HEK293 (cell line): Measurements from ENCODE around the gene FOXO3.

Source experiments
- CTCF ChIA-PET: fragments of 350-600 bp; formaldehyde crosslinking; extraction: SDS; loops from one replicate; lab custom pipeline; 2021; ENCODE audit warnings: antibody characterized with exemption; lab: Yijun Ruan, JAX
- POLR2A ChIA-PET: fragments of 300-600 bp; formaldehyde crosslinking; extraction: SDS; loops from one replicate; lab custom pipeline; 2020; ENCODE audit warnings: antibody characterized with exemption, inconsistent platforms; lab: Yijun Ruan, JAX
- H3K27ac ChIP-seq: fragments of 200-500 bp; sonication (Bioruptor generic); 2 replicates; pipeline ENCODE4 v1.5.1; 2014; ENCODE audit warnings: low read depth, low read length, control low read depth, inconsistent platforms; ENCODE audit errors: extremely low read depth
- H3K36me3 ChIP-seq, 2 experiments: fragments of 200-500 bp in 1 of 2; sonication (Bioruptor generic) in 1 of 2; 1 replicate in 1 of 2; 2 replicates in 1 of 2; pipeline ENCODE4 v1.5.1; 2014 to 2017; ENCODE audit warnings: inconsistent platforms in 2 of 2, low read length in 2 of 2; ENCODE audit not compliant: control insufficient read depth in 2 of 2, insufficient read depth in 1 of 2
- H3K4me1 ChIP-seq: fragments of 200-500 bp; sonication (Bioruptor generic); 2 replicates; pipeline ENCODE4 v1.5.1; 2014; ENCODE audit warnings: mild to moderate bottlenecking, low read length, inconsistent platforms; ENCODE audit not compliant: control insufficient read depth, insufficient read depth
- H3K4me3 ChIP-seq: 2 replicates; pipeline ENCODE4 v1.5.1; 2011; ENCODE audit warnings: low read depth, mild to moderate bottlenecking, control low read depth, low read length, moderate library complexity
- H3K9me3 ChIP-seq: fragments of 200-500 bp; sonication (Bioruptor generic); 2 replicates; pipeline ENCODE4 v1.5.1; 2014; ENCODE audit warnings: low read depth, low read length, inconsistent platforms; ENCODE audit not compliant: control insufficient read depth, insufficient read depth
- BCL11B ChIP-seq: fragments of 450-650 bp; formaldehyde crosslinking; IDR thresholded peaks from 2 replicates; pipeline ENCODE4 v1.5.1; 2016; ENCODE audit warnings: low read depth, missing biosample characterization, missing genetic modification characterization
- KLF1 ChIP-seq: fragments of 450-650 bp; formaldehyde crosslinking; IDR thresholded peaks from 2 replicates; pipeline ENCODE4 v1.5.1; 2016; ENCODE audit warnings: missing biosample characterization, missing genetic modification characterization
- KLF10 ChIP-seq: fragments of 450-650 bp; IDR thresholded peaks from 2 replicates; pipeline ENCODE4 v1.5.1; 2018; ENCODE audit warnings: missing biosample characterization, mild to moderate bottlenecking, missing genetic modification characterization
- KLF16 ChIP-seq: fragments of 450-650 bp; formaldehyde crosslinking; IDR thresholded peaks from 2 replicates; pipeline ENCODE4 v1.5.1; 2017; ENCODE audit warnings: missing biosample characterization, missing genetic modification characterization
- KLF17 ChIP-seq: fragments of 450-650 bp; formaldehyde crosslinking; IDR thresholded peaks from 2 replicates; pipeline ENCODE4 v1.5.1; 2016; ENCODE audit warnings: missing biosample characterization, missing genetic modification characterization
- KLF9 ChIP-seq: fragments of 450-650 bp; formaldehyde crosslinking; IDR thresholded peaks from 2 replicates; pipeline ENCODE4 v1.5.1; 2016; ENCODE audit warnings: missing biosample characterization, missing genetic modification characterization, low read depth
- MZF1 ChIP-seq: fragments of 450-650 bp; formaldehyde crosslinking; IDR thresholded peaks from 2 replicates; pipeline ENCODE4 v1.5.1; 2017; ENCODE audit warnings: missing biosample characterization, missing genetic modification characterization, borderline replicate concordance
- SP7 ChIP-seq: fragments of 450-650 bp; formaldehyde crosslinking; IDR thresholded peaks from 2 replicates; pipeline ENCODE4 v1.5.1; 2016; ENCODE audit warnings: missing biosample characterization, missing genetic modification characterization
- WT1 ChIP-seq: fragments of 450-650 bp; formaldehyde crosslinking; IDR thresholded peaks from 2 replicates; pipeline ENCODE4 v1.5.1; 2016; ENCODE audit warnings: missing biosample characterization, missing genetic modification characterization
- ZBTB6 ChIP-seq: fragments of 450-650 bp; formaldehyde crosslinking; IDR thresholded peaks from 2 replicates; pipeline ENCODE4 v1.5.1; 2017; ENCODE audit warnings: missing biosample characterization, missing genetic modification characterization
- ZNF140 ChIP-seq: fragments of 450-650 bp; formaldehyde crosslinking; IDR thresholded peaks from 2 replicates; pipeline ENCODE4 v1.5.1; 2016; ENCODE audit warnings: missing biosample characterization, missing genetic modification characterization
- ZNF19 ChIP-seq: fragments of 450-650 bp; formaldehyde crosslinking; IDR thresholded peaks from 2 replicates; pipeline ENCODE4; 2016; ENCODE audit warnings: missing biosample characterization, missing genetic modification characterization, low read depth
- ZNF202 ChIP-seq: fragments of 450-650 bp; formaldehyde crosslinking; IDR thresholded peaks from 2 replicates; pipeline ENCODE4 v1.5.1; 2016; ENCODE audit warnings: missing biosample characterization, missing genetic modification characterization, borderline replicate concordance
- ZNF341 ChIP-seq: fragments of 450-650 bp; formaldehyde crosslinking; IDR thresholded peaks from 2 replicates; pipeline ENCODE4; 2016; ENCODE audit warnings: low read depth, missing biosample characterization, missing genetic modification characterization
- ZNF366 ChIP-seq: fragments of 450-650 bp; formaldehyde crosslinking; conservative IDR thresholded peaks from 2 replicates; pipeline ENCODE4 v1.5.1; 2016; ENCODE audit warnings: missing biosample characterization, missing genetic modification characterization
- ZNF404 ChIP-seq: fragments of 450-650 bp; formaldehyde crosslinking; IDR thresholded peaks from 2 replicates; pipeline ENCODE4 v1.5.1; 2017; ENCODE audit warnings: missing biosample characterization, missing genetic modification characterization
- ZNF473 ChIP-seq: fragments of 450-650 bp; formaldehyde crosslinking; IDR thresholded peaks from 2 replicates; pipeline ENCODE4 v1.5.1; 2017; ENCODE audit warnings: missing biosample characterization, missing genetic modification characterization
- ZNF571 ChIP-seq: fragments of 450-650 bp; formaldehyde crosslinking; IDR thresholded peaks from 2 replicates; pipeline ENCODE4 v1.5.0; 2017; ENCODE audit warnings: missing biosample characterization, missing genetic modification characterization
- ZNF654 ChIP-seq: fragments of 450-650 bp; formaldehyde crosslinking; IDR thresholded peaks from 2 replicates; pipeline ENCODE4 v1.5.1; 2016; ENCODE audit warnings: low read depth, missing biosample characterization, missing genetic modification characterization
- ZNF670 ChIP-seq: fragments of 450-650 bp; formaldehyde crosslinking; IDR thresholded peaks from 2 replicates; pipeline ENCODE4 v1.5.1; 2016; ENCODE audit warnings: missing biosample characterization, missing genetic modification characterization, low read depth
- ZNF76 ChIP-seq: fragments of 450-650 bp; formaldehyde crosslinking; IDR thresholded peaks from 2 replicates; pipeline ENCODE4; 2016; ENCODE audit warnings: low read depth, missing biosample characterization, missing genetic modification characterization, borderline replicate concordance
- ZXDB ChIP-seq: fragments of 450-650 bp; formaldehyde crosslinking; IDR thresholded peaks from 2 replicates; pipeline ENCODE4 v1.5.1; 2016; ENCODE audit warnings: missing biosample characterization, missing genetic modification characterization
- TF ChIP-seq, protein P1 (sequence below): fragments of 450-650 bp; formaldehyde crosslinking; IDR thresholded peaks from 2 replicates; pipeline ENCODE4 v1.5.1; 2016; ENCODE audit warnings: missing biosample characterization, missing genetic modification characterization
- TF ChIP-seq, protein P2 (sequence below): fragments of 450-650 bp; formaldehyde crosslinking; IDR thresholded peaks from 2 replicates; pipeline ENCODE4 v1.5.1; 2017; ENCODE audit warnings: missing biosample characterization, missing genetic modification characterization
- TF ChIP-seq, protein P3 (sequence below): fragments of 450-650 bp; formaldehyde crosslinking; IDR thresholded peaks from 2 replicates; pipeline ENCODE4 v1.5.1; 2016; ENCODE audit warnings: missing biosample characterization, missing genetic modification characterization, borderline replicate concordance

The FOXO3 gene

GRCh38 chr6:108673602-108674001 lies 112.9 kb downstream of the FOXO3 start:
- Histone ChIP-seq H3K9me3 (no peaks in the 10 kb centered on the region), H3K27ac (no peak overlapping the region), H3K4me3 (no peak overlapping the region), H3K36me3 (no peaks in the 10 kb centered on the region; a peak in 1 of 3 replicates), H3K4me1 (peaks cover 50% of the 10 kb centered on the region)
- POLR2A ChIA-PET = no interaction called here
- TF ChIP-seq MZF1 (tag by site-specific recombination) = no peak
- TF ChIP-seq KLF10 = peak; percentile 43; the same call in 1 of the 2 replicates
- TF ChIP-seq SP7 (tag by site-specific recombination) = peak; percentile 69
- TF ChIP-seq KLF1 (tag by site-specific recombination) = peak; percentile 96
- TF ChIP-seq ZNF341 (tag by site-specific recombination) = no peak
- peak; percentile 36 for TF ChIP-seq KLF9 (tag by site-specific recombination)
- no peak for TF ChIP-seq ZNF76
- TF ChIP-seq BCL11B = no peak
- TF ChIP-seq KLF16 (tag by site-specific recombination) = no peak
- TF ChIP-seq, protein P1, sequence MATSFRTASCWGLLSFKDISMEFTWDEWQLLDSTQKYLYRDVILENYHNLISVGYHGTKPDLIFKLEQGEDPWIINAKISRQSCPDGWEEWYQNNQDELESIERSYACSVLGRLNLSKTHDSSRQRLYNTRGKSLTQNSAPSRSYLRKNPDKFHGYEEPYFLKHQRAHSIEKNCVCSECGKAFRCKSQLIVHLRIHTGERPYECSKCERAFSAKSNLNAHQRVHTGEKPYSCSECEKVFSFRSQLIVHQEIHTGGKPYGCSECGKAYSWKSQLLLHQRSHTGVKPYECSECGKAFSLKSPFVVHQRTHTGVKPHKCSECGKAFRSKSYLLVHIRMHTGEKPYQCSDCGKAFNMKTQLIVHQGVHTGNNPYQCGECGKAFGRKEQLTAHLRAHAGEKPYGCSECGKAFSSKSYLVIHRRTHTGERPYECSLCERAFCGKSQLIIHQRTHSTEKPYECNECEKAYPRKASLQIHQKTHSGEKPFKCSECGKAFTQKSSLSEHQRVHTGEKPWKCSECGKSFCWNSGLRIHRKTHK = no peak
- TF ChIP-seq ZNF202 (tag by site-specific recombination) = no peak
- no peak for TF ChIP-seq ZXDB
- TF ChIP-seq KLF17 (tag by site-specific recombination) = peak; percentile 96
- no peak for TF ChIP-seq ZNF571 (tag by site-specific recombination)
- TF ChIP-seq ZNF19 (tag by site-specific recombination) = no peak
- CTCF ChIA-PET = interaction anchor here (1.2 kb wide), 1 partner anchor 54 kb away, joined by 6 read pairs; no protein-coding TSS in a partner anchor

- no peaks in the 10 kb centered on the region for H3K9me3 ChIP-seq
- H3K4me1 ChIP-seq = peaks cover 46% of the 10 kb centered on the region
- POLR2A ChIA-PET = interaction anchor here (1.4 to 1.5 kb wide), 2 partner anchors 113 to 115 kb away, joined by 6 to 7 read pairs; partner anchors contain the start of gene FOXO3
- H3K27ac ChIP-seq = peak overlapping the region; percentile 76
- H3K4me3 ChIP-seq = no peak overlapping the region
- CTCF ChIA-PET = interaction anchor here (0.6 to 1.4 kb wide), 3 partner anchors 10 to 708 kb away, joined by 3 to 5 read pairs (median 4); no protein-coding TSS in a partner anchor
- peaks cover 0 to 3% of the 10 kb centered on the region in 2 experiments; a peak in 1 of 3 replicates for H3K36me3 ChIP-seq
- TF ChIP-seq ZNF140 (no peak), WT1 (tag by site-specific recombination) (peak; percentile 95), ZBTB6 (tag by site-specific recombination) (no peak), ZNF366 (tag by site-specific recombination) (peak; percentile 76), ZNF654 (no peak), KLF16 (tag by site-specific recombination) (peak; percentile 44), SP7 (tag by site-specific recombination) (peak; percentile 86), ZNF404 (tag by site-specific recombination) (no peak), ZNF473 (tag by site-specific recombination) (no peak), ZNF670 (tag by site-specific recombination) (no peak)
- TF ChIP-seq, protein P2, sequence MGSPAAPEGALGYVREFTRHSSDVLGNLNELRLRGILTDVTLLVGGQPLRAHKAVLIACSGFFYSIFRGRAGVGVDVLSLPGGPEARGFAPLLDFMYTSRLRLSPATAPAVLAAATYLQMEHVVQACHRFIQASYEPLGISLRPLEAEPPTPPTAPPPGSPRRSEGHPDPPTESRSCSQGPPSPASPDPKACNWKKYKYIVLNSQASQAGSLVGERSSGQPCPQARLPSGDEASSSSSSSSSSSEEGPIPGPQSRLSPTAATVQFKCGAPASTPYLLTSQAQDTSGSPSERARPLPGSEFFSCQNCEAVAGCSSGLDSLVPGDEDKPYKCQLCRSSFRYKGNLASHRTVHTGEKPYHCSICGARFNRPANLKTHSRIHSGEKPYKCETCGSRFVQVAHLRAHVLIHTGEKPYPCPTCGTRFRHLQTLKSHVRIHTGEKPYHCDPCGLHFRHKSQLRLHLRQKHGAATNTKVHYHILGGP = peak; percentile 79
- TF ChIP-seq, protein P3, sequence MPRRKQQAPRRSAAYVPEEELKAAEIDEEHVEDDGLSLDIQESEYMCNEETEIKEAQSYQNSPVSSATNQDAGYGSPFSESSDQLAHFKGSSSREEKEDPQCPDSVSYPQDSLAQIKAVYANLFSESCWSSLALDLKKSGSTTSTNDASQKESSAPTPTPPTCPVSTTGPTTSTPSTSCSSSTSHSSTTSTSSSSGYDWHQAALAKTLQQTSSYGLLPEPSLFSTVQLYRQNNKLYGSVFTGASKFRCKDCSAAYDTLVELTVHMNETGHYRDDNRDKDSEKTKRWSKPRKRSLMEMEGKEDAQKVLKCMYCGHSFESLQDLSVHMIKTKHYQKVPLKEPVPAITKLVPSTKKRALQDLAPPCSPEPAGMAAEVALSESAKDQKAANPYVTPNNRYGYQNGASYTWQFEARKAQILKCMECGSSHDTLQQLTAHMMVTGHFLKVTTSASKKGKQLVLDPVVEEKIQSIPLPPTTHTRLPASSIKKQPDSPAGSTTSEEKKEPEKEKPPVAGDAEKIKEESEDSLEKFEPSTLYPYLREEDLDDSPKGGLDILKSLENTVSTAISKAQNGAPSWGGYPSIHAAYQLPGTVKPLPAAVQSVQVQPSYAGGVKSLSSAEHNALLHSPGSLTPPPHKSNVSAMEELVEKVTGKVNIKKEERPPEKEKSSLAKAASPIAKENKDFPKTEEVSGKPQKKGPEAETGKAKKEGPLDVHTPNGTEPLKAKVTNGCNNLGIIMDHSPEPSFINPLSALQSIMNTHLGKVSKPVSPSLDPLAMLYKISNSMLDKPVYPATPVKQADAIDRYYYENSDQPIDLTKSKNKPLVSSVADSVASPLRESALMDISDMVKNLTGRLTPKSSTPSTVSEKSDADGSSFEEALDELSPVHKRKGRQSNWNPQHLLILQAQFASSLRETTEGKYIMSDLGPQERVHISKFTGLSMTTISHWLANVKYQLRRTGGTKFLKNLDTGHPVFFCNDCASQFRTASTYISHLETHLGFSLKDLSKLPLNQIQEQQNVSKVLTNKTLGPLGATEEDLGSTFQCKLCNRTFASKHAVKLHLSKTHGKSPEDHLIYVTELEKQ (tag by site-specific recombination) = peak; percentile 46; the same call in 1 of the 2 replicates
Observed at GRCh38 chr6:108675226-108676200, 114.8 kb downstream of the FOXO3 start.
